ENCODE data around the gene MARCOL.

DNA sequence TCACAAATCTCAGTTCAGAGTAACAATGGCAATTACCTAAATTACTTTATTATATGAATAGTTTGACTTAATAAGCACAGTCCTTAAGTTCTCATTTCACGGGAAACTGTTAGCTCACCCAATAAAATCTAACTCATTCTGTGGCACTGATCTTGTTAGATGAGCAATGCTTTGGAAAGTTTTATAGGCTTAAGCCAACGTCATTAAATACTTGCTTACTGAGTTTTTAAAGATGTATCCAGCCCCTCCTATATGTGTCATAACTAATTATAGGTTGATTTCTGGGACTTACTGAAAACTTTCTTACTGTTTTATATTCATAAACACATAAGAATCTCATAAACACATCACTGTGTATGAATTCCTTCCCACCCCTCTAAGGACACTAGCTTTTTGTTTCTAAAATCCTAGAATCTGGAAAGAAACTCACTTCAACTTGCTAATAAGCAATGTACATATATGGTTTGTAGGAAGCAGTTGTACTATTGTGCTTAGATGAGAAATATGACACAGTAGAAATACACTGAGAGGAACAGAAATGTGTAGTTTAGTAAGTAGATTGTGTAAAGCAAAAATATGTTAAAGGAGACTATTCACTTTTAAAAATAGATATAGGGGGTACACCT is 14.1 kb upstream of the MARCOL start:
- TF ChIP-seq, protein P1, sequence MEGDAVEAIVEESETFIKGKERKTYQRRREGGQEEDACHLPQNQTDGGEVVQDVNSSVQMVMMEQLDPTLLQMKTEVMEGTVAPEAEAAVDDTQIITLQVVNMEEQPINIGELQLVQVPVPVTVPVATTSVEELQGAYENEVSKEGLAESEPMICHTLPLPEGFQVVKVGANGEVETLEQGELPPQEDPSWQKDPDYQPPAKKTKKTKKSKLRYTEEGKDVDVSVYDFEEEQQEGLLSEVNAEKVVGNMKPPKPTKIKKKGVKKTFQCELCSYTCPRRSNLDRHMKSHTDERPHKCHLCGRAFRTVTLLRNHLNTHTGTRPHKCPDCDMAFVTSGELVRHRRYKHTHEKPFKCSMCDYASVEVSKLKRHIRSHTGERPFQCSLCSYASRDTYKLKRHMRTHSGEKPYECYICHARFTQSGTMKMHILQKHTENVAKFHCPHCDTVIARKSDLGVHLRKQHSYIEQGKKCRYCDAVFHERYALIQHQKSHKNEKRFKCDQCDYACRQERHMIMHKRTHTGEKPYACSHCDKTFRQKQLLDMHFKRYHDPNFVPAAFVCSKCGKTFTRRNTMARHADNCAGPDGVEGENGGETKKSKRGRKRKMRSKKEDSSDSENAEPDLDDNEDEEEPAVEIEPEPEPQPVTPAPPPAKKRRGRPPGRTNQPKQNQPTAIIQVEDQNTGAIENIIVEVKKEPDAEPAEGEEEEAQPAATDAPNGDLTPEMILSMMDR (IDR thresholded peaks at IDR 0.05) = no peak
- TF ChIP-seq POLR2A (IDR thresholded peaks at IDR 0.05) = no peak

All from lower leg skin (tissue), 3 donors.